Progenitor cell of endocrine pancreas (in vitro differentiated cells): ENCODE data around the gene SMIM30. TPM values are rescaled to one million over a fixed set of nuclear protein-coding genes. Genes with fewer than 3 reads are reported as not detected.
A peak's percentile ranks its signal among the peaks of the same experiment; 100 is the strongest.

ENCODE experiments used
- DNase-seq: peaks from one replicate; pipeline ENCODE4 v3.0.0; 2021; ENCODE audit warnings: low spot score; ENCODE audit not compliant: unreplicated experiment
- H3K27ac Mint-ChIP-seq: 2 replicates; pipeline ENCODE4 v1.8.0; 2021; ENCODE audit warnings: mild to moderate bottlenecking, moderate library complexity, mixed read lengths
- H3K27me3 Mint-ChIP-seq: 2 replicates; pipeline ENCODE4 v1.8.0; 2021; ENCODE audit warnings: mixed read lengths
- H3K36me3 Mint-ChIP-seq: 2 replicates; pipeline ENCODE4 v1.8.0; 2022; ENCODE audit warnings: mixed read lengths; ENCODE audit not compliant: insufficient read depth
- H3K4me1 Mint-ChIP-seq: 2 replicates; pipeline ENCODE4 v1.8.0; 2021; ENCODE audit warnings: low read depth, mixed read lengths
- H3K4me3 Mint-ChIP-seq: 2 replicates; pipeline ENCODE4 v1.8.0; 2021; ENCODE audit warnings: low read depth, mild to moderate bottlenecking, moderate library complexity, mixed read lengths
- H3K9me3 Mint-ChIP-seq: 2 replicates; pipeline ENCODE4 v1.8.0; 2021; ENCODE audit warnings: low read depth, mixed read lengths
- total RNA-seq: library from RNA; stranded (reverse); gene quantifications from 2 replicates; pipeline ENCODE4 v1.2.1, GENCODE V29; 2021
- TF ChIP-seq, protein P1 (sequence below): fragments of 200-600 bp; sonication (generic); IDR thresholded peaks from one replicate; pipeline ENCODE4 v1.5.0; 2021; ENCODE audit warnings: antibody characterized with exemption, mild to moderate bottlenecking; ENCODE audit not compliant: unreplicated experiment

The SMIM30 gene
- total RNA-seq, 1 donor from 2014 or later = 32.8 TPM

- Mint-ChIP-seq H3K27ac (no peak overlapping the region), H3K4me1 (no peaks in the 10 kb centered on the region), H3K36me3 (no peaks in the 10 kb centered on the region), H3K9me3 (no peaks in the 10 kb centered on the region), H3K4me3 (no peak overlapping the region), H3K27me3 (peaks cover 19% of the 10 kb centered on the region)
- TF ChIP-seq, protein P1, sequence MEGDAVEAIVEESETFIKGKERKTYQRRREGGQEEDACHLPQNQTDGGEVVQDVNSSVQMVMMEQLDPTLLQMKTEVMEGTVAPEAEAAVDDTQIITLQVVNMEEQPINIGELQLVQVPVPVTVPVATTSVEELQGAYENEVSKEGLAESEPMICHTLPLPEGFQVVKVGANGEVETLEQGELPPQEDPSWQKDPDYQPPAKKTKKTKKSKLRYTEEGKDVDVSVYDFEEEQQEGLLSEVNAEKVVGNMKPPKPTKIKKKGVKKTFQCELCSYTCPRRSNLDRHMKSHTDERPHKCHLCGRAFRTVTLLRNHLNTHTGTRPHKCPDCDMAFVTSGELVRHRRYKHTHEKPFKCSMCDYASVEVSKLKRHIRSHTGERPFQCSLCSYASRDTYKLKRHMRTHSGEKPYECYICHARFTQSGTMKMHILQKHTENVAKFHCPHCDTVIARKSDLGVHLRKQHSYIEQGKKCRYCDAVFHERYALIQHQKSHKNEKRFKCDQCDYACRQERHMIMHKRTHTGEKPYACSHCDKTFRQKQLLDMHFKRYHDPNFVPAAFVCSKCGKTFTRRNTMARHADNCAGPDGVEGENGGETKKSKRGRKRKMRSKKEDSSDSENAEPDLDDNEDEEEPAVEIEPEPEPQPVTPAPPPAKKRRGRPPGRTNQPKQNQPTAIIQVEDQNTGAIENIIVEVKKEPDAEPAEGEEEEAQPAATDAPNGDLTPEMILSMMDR = no peak
- DNase-seq = no peak
Observed at GRCh38 chr7:113092762-113093161, 25.6 kb downstream of the SMIM30 start.

- no peak for DNase-seq
- Mint-ChIP-seq H3K27me3 (peaks cover 18% of the 10 kb centered on the region), H3K4me3 (peak overlapping the region; percentile 33), H3K4me1 (peaks cover 3% of the 10 kb centered on the region), H3K9me3 (no peaks in the 10 kb centered on the region), H3K27ac (no peak overlapping the region), H3K36me3 (no peaks in the 10 kb centered on the region)
- TF ChIP-seq, protein P1 = no peak
Observed at GRCh38 chr7:113087071-113087998, 31.0 kb downstream of the SMIM30 start.

- peaks cover 13% of the 10 kb centered on the region for H3K27me3 Mint-ChIP-seq
- H3K4me1 Mint-ChIP-seq = peaks cover 3% of the 10 kb centered on the region
- peak within 1 kb of the TSS; percentile 67 for H3K27ac Mint-ChIP-seq
- no peaks in the 10 kb centered on the region for H3K9me3 Mint-ChIP-seq
- H3K36me3 Mint-ChIP-seq = no peaks in the 10 kb centered on the region
- peak; percentile 67 for DNase-seq
- TF ChIP-seq, protein P1 = no peak
- peak within 1 kb of the TSS; percentile 76 for H3K4me3 Mint-ChIP-seq
Observed at GRCh38 chr7:113086431-113086888, 31.9 kb downstream of the SMIM30 start, which contains the start of gene GPR85. TSS of gene GPR85 (minus strand) at chr7:113086827. CDS start at chr7:113084721, 2,106 bp downstream.

GRCh38 chr7:113085781-113086390 lies 32.5 kb downstream of the SMIM30 start:
- peak overlapping the region; percentile 54 for H3K4me3 Mint-ChIP-seq
- H3K9me3 Mint-ChIP-seq = no peaks in the 10 kb centered on the region
- H3K36me3 Mint-ChIP-seq = no peaks in the 10 kb centered on the region
- peaks cover 13% of the 10 kb centered on the region for H3K27me3 Mint-ChIP-seq
- peak overlapping the region; percentile 67 for H3K27ac Mint-ChIP-seq
- peaks cover 3% of the 10 kb centered on the region for H3K4me1 Mint-ChIP-seq
- no peak for DNase-seq
- TF ChIP-seq, protein P1 = no peak

DNA sequence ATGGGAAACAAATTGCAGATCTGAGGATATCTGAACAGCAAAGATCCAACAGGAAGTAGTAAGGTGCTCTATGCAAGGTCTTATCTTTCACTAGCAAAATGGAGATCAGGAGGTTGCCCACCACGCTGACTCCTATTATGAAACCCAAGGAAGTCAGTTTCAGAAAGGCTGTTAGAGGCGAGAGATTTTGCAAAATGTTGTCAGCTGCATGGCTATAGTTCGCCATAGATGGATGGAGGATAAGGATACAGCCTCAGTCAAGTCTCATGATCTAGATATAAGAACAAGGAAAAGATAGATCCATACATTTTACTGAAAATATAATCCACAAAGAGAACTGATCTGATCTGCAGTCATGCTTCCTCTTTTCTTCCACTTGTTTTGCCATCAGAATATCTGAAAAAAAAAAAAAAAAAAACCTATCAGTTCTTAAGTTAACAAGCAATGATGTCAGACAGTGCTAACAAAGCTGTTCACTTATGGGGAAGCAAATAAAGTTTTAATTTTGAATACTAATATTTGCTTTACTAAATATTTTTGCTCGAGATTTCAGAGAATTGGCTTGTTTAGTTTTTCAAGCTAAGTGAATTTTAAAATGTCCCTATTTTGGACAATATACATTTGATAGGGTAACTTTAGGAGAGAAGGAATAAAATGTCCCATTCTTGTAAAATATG lies 33.7 kb downstream of the SMIM30 start:
- Mint-ChIP-seq H3K4me1 (peaks cover 3% of the 10 kb centered on the region), H3K27me3 (peaks cover 13% of the 10 kb centered on the region), H3K27ac (no peak overlapping the region), H3K9me3 (no peaks in the 10 kb centered on the region), H3K4me3 (no peak overlapping the region), H3K36me3 (no peaks in the 10 kb centered on the region)
- no peak for DNase-seq
- TF ChIP-seq, protein P1 = no peak
